Measurements from ENCODE around the gene OXA1L.
A peak's percentile ranks its signal among the peaks of the same experiment; 100 is the strongest.
"Not testable (repeated sequence)": the region's sequence is repeated elsewhere in the genome, so short reads cannot be mapped to it uniquely, and the experiment has no call there.

OXA1L gene

DNA sequence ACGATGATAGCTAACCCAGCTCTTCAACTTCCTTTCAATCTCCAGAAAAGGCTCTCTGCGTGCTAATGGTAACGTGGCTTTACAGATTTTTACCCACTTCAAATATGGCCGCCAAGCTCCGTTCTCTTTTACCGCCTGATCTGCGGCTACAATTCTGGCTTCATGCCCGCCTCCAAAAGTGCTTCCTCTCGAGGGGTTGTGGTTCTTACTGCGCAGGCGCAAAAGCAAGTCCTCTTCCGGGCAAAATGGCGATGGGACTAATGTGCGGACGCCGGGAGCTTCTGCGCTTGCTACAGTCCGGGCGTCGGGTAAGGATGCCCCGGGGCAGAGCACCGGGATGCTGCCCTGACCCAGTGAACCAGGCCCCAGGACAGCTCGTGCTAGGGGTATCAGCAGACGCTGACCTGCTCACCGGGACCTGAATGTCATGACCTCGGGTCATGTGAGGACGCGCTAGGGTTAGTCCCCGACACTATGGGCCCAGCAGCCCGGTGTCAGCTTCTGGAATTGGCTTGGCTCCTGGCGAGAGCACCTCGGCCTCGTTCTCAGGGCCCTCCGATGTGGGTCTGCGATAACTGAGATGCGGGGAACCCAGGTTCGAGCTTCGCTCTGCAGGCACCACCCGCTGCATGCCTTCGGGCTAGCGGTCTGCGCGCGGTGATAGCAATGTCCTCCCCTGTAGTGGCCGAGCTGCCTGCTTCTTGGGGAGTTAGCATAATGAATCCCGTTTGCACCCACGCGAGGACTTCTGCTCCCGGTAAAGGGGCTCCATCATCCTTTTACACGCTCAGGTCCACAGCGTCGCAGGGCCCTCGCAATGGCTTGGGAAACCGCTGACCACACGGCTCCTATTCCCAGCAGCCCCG lies at the start of gene OXA1L:
Gene OXA1L (plus strand): TSS at position 232 of the 866 bp plus-strand sequence. CDS start 14 bp downstream, at position 246.
- DNase-seq (ENCODE audit: low read depth in 2 of 2, low spot score in 1 of 2): peak; percentile 93 to 95

GRCh38 chr14:22718091-22718490 lies 48.4 kb upstream of the OXA1L start:
- DNase-seq (ENCODE audit: low read depth in 2 of 2, low spot score in 1 of 2): no peak

DNA sequence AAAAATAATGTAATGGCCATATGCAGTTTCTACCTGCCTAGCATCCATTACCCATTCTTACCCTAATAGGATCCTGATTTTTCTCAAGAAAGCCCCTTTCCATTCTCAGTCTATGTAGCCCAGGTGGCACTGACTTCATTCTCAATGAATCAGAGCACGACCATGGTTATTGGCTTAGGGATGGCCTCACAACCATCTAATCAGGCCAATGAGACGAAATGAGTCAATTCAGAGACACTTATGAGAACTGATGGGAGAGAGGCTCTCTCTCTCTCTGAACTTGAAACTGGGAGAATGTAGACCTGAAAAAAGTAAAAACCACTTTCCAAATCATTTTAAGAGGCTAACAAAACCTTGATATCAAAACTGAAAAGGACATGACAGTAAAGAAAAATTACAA lies 45.3 kb upstream of the OXA1L start:
- DNase-seq (ENCODE audit: low read depth in 2 of 2, low spot score in 1 of 2): no peak

DNA sequence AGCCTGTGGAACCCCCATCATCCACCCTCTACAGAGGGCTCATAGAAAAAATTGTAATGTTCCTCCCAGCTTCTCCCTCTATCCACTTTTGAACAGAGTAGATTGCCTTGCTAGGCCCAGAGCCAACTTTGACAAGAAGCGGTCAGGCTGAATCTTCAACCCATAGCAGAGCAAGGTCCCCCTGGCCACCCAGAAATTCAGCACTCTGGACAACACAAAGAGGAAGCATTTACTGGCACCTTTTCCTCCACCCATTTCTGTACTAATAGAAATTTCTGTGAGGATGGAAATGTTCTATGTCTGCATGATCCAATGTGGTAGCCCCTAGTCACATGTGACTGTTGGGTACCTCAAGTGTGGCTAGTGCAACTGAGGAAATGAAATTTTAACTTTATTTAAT lies 42.7 kb upstream of the OXA1L start:
- DNase-seq (ENCODE audit: low read depth in 2 of 2, low spot score in 1 of 2): no peak

DNA sequence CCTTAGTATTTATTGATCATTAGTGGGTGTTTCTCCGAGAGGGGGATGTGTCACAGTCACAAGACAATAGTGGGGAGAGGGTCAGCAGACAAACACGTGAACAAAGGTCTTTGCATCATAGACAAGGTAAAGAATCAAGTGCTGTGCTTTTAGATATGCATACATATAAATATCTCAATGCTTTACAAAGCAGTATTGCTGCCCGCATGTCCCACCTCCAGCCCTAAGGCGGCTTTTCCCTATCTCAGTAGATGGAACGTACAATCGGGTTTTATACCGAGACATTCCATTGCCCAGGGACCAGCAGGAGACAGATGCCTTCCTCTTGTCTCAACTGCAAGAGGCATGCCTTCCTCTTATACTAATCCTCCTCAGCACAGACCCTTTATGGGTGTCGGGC lies 41.6 kb upstream of the OXA1L start:
- DNase-seq (ENCODE audit: low read depth in 2 of 2, low spot score in 1 of 2): not testable (repeated sequence)

- DNase-seq (ENCODE audit: low read depth in 2 of 2, low spot score in 1 of 2): not testable (repeated sequence)
Measured at GRCh38 chr14:22725374-22725773, 41.1 kb upstream of the OXA1L start.

DNA sequence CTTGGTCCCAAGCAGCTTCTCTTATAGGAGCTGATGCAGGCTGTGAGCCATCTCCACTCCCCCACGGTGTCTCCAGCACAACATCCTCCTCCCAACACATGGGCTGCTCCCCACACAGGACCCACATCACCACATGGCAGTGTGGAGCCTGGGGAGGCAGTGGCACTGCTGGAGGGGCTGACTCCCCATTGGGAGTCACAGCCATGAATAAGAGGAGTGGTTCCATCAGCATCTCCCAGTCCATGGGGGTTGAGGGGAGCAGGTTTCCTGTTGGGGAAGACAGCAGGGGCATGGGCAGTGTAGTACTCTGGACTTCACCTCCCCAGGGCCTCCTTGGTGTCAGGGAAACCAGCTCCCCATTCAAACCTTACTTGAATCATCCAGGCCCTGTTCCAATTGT lies 40.5 kb upstream of the OXA1L start:
- no peak for DNase-seq (ENCODE audit: low read depth in 2 of 2, low spot score in 1 of 2)

DNA sequence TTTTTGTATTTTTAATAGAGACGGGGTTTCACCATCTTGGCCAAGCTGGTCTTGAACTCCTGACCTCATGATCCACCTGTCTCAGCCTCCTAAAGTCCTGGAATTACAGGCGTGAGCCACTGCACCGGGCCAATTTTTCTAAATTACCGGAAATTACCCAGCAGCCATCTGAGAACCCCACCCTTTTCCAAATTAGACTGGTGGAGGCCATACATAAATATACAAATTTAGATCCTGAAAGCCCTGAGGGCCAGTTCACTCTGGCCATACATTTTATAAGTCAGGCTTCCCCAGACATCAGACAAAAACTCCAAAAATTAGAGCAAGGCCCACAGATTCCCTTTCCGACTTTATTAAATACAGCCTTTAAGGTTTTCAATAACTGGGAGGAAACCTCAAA lies 34.4 kb upstream of the OXA1L start:
- DNase-seq (ENCODE audit: low read depth in 2 of 2, low spot score in 1 of 2): not testable (repeated sequence)

DNA sequence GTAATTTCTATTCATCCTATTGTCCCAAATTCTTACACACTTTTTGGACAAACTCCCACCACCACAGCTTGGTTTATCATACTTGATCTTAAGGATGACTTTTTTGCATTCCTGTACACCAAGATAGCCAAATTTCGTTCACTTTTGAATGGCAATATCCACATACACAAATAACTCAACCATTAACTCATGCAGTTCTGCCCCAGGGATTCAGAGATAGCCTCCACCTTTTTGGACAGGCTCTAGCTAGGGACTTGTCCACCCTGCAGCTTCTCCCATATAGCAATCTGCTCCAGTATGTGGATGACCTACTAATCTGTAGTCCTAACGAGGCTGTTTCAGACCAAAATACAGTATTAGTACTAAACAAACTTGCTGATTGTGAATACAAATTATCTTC lies 32.7 kb upstream of the OXA1L start:
- no peak for DNase-seq (ENCODE audit: low read depth in 2 of 2, low spot score in 1 of 2)

DNA sequence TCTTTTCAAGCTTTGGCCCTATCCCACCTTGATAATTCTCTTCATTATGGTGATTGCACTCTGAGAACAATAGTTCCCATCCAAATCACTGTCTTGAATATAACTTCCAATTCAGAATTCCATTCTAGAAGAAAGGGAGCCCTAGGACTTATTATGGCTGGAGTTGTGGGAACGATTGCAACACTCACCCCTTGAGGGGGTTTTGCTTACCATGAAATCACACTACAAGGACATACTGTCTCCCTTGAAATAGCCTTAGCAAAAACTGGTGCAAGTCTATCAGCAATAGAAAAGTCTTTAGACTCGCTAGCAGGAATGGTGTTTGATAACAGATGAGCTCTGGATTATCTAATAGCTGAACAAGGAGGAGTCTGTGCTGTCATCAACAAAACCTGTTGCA lies 31.4 kb upstream of the OXA1L start:
- DNase-seq (ENCODE audit: low read depth in 2 of 2, low spot score in 1 of 2): no peak

DNA sequence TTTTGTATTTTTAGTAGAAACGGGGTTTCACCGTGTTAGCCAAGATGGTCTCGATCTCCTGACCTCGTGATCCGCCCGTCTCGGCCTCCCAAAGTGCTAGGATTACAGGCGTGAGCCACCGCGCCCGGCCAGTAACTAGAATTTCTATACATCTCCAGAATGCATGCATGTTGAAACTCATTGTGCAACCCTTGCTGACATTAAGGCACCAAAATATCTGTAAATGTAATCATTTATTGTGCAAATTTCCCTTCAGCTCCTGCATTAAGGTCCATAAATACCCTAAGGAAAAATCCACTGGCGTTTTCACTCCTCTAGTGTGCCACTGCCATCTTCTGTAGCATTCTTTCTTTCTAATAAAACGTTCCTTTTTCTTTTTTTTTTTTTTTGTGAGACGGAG lies 30.1 kb upstream of the OXA1L start:
- not testable (repeated sequence) for DNase-seq (ENCODE audit: low read depth in 2 of 2, low spot score in 1 of 2)

DNA sequence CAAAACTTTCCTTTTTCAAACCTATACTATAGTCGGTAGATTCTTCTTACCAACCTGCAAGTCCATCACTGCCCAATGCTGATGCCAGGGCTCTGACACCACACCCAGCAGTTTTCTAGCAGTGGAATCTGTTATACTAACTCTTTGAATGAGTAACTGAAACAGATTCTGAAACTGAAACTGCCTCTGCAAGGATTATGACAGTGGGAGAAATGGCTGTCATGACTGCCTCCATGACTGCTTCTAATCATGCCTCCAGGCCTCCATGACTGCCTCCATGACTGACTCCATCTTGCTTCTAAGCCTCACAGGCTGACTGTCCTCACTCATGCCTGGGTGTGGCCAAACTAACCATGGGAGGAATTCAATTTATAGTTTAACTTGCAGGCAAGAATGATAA lies 29.4 kb upstream of the OXA1L start:
- DNase-seq (ENCODE audit: low read depth in 2 of 2, low spot score in 1 of 2): no peak

GRCh38 chr14:22739423-22739822 lies 27.1 kb upstream of the OXA1L start:
- DNase-seq (ENCODE audit: low read depth in 2 of 2, low spot score in 1 of 2): no peak

GRCh38 chr14:22740020-22740419 lies 26.5 kb upstream of the OXA1L start:
- DNase-seq (ENCODE audit: low read depth in 2 of 2, low spot score in 1 of 2): no peak

GRCh38 chr14:22747769-22748168 lies 18.7 kb upstream of the OXA1L start:
- DNase-seq (ENCODE audit: low read depth in 2 of 2, low spot score in 1 of 2): no peak

DNA sequence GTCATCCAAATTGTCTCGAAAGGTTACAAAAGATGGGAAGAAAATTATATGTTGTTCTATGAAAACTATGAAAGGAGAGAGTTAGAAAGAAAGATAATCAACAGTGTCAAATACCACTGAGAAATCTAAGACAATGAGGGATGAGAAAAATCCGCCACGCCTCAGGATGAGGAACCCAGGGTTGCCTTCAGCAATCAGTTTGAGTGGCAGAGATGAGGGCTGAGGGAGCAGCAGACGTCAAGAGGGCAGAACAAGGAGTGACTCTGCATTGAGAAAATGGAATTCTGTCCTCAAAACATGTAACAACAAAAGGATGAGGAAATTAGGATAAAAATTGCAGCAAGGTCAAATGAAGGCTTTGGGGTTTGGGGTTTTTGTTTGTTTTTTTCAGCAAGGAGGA lies 18.3 kb upstream of the OXA1L start:
- no peak for DNase-seq (ENCODE audit: low read depth in 2 of 2, low spot score in 1 of 2)

- no peak for DNase-seq (ENCODE audit: low read depth in 2 of 2, low spot score in 1 of 2)
Measured at GRCh38 chr14:22748631-22749068, 17.8 kb upstream of the OXA1L start.

DNA sequence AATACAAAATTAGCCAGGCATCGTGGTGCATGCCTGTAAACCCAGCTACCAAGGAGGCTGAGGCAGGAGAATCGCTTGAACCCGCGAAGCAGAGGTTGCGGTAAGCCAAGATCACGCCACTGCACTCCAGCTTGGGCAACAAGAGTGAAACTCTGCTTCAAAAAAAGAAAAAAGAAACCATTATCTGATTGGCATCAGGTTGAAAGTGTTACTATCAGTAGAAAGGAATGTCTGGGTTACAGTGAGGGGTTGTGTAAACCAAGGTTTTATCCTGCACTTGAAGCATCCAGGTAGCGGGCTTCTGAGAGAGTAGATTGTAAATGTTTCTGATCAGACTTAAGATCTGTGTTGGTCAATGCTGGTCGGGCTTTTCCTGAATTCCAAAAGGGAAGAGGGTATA lies 14.1 kb upstream of the OXA1L start:
- DNase-seq (ENCODE audit: low read depth in 2 of 2, low spot score in 1 of 2): no peak

GRCh38 chr14:22753586-22753985 lies 12.9 kb upstream of the OXA1L start:
- no peak for DNase-seq (ENCODE audit: low read depth in 2 of 2, low spot score in 1 of 2)

GRCh38 chr14:22757972-22758650 lies 8.4 kb upstream of the OXA1L start:
- DNase-seq (ENCODE audit: low read depth in 2 of 2, low spot score in 1 of 2): not testable (repeated sequence)

DNA sequence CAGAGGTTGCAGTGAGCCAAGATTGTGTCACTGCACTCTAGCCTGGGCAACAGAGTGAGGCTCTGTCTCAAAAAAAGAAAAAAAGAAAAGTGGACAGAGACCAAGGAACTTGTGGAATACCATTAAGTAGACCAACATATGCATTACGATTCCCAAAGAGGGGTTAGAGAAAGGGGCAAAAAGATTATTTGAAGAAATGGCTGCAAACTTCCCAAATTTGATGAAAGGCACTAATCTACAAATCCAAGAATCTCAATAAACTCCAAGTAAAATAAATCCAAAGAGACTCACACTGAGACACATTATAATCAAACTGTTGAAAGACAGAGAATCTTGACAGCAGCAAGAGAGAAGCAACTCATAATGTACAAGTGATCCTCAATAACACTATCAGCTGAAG lies 4.8 kb upstream of the OXA1L start:
- DNase-seq (ENCODE audit: low read depth in 2 of 2, low spot score in 1 of 2): no peak

- DNase-seq (ENCODE audit: low read depth in 2 of 2, low spot score in 1 of 2): no peak
Measured at GRCh38 chr14:22764382-22764781, 2.1 kb upstream of the OXA1L start.

DNA sequence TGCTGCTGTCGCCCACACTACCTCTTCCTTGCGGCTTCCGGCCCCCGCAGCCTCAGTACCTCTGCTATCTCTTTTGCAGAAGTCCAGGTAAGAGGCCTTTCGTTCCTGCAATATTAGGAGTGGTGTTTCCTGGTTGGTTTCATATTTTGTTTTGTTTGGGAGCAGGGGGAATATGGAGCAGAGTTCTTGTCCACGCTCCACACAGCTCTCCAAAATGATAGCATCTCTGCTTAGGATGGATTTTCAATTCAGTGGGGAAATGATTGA lies 768 bp downstream of the OXA1L start:
- DNase-seq (ENCODE audit: low read depth in 2 of 2, low spot score in 1 of 2): no peak
